ENCODE data around the gene SUCLG1.

- TF ChIP-seq SUZ12 (IDR thresholded peaks at IDR 0.05; ENCODE audit: extremely low read depth, insufficient read depth, insufficient read length): no peak
- no peak for TF ChIP-seq YY1 (IDR thresholded peaks at IDR 0.05; ENCODE audit: insufficient read depth, insufficient read length)
These were observed 8.5 kb downstream of the SUCLG1 start for GRCh38 chr2:84450288-84451227.

Measured in NT2/D1 (cell line).